OCI-M2 (cell line): ENCODE results near the gene SPPL2C.

Source experiments
- DNase-seq: peaks from one replicate; lab custom pipeline; 2025; ENCODE audit not compliant: unreplicated experiment; lab: John Stamatoyannopoulos, UW

SPPL2C gene

DNA sequence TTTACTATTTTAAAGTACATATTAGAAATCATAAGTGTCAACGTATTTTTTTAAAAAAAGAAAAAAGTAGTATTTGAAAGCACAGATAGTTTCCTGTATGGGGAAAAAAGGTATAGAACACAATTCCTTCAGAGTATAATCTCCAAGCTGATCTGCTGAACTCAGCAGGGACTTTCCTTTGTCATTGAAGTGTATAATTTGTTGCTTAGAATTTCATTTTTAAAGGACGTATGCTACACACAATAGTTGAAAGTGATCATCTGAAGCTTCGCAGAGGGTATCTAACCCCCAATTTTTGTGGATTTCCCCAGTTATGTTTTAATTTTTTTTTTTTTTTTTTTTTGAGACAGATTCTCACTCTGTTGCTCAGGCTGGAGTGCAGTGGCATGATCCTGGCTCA is 29.5 kb downstream of the SPPL2C start:
- no peak for DNase-seq

DNA sequence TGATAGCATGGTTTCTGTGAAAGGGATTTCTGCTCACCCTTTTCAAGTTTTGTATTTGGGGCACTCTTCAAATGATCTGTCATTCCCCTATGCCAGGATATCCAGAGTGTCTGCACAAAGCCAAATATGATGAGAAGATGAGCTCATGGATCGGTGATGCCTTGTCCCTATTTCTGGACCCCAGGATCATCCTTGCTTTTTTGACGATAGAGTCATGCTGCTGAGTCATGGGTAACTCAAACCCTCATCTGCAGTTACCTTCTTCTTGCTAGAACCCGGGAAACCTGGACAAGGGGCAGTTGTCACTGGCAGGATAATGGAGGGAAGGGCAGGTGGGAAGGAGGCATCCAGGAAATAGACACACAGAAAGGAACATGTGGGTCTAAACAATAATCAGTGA is 31.9 kb downstream of the SPPL2C start:
- no peak for DNase-seq

DNA sequence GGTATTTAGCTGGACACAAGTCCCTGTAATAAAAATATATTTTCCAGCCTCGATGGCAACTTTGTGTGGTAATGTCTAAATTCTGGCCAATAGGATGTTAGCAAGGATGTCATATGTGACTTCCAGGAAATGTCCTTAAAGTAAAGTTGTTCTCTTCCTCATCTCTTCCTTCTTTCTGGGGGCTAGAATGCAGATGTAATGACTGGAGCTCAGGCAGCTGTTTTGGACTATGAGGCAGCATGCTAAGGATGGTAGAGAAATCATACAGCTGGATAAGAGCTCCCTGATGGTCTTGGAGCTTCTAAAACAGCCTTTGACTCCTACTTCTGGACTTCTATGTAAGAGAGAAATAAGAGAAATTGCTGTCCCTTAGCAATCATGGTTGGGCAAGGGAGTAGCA is 32.8 kb downstream of the SPPL2C start:
- DNase-seq: no peak

DNA sequence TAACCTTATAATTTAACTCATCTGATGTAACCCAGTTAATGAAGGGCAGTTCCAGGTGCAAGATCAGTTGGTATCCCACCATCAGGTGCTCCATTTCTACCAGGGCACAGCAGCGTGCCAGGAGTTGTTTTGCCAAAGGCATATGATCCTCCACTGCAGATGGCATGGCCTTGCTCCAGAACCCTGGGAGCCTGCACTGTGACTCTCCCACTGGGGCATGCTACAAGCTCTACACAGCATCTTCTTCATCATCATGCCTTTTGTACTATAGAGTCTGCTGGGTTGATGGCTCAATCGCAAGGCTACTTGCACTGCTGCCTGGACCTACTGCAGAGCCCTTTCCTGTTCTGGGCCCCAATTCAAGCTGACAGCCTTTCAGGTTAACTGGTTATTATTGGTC is 38.4 kb downstream of the SPPL2C start:
- no peak for DNase-seq

DNA sequence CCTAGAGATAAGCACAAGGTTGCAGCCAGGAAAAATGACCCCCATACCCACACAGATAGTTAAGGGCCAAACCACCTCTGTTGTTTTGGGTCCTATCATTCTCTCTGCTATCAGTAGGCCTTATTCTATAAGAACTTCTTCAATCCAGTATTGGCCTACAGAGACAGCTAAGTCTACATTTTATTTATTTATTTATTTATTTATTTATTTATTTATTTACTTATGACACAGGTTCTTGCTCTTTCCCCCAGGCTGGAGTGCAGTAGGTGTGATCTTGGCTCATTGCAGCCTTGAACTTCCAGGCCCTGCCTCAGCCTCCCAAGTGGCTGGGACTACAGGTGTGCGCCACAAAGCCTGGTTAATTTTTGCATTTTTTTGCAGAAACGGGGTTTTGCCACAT is 42.2 kb downstream of the SPPL2C start:
- DNase-seq: no peak

DNA sequence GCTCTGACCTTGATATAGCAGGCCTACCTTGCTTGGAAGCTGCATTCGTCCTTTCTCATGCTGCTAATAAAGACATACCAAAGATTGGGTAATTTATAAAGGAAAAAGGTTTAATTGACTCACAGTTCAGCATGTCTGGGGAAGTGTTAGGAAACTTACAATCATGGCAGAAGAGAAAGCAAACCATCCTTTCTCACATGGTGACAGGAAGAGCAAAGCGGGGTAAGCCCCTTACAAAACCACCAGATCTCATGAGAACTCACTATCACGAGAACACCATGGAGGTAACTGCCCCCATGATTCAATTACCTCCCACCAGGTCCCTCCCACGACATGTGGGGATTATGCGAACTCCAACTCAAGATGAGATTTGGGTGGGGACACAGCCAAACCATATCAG is 43.7 kb downstream of the SPPL2C start:
- no peak for DNase-seq

DNA sequence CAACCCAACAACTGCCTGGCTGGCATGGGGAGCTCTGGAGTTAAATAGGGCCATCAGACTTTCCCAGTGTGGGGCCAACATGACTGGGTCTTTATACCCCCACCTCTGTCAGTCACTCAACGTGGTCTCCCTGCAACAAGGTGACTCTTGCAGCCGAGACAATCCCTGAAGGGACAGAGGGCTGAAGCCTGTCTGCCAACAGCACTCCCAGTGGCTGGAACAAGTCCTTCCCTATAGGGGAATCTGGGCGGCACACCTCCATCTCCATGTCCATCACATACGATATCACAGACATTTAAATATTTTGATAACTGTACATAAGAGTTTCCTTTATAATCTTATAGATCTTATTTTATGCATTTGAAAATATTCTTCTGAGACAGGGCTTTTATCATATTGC is 44.9 kb downstream of the SPPL2C start:
- DNase-seq: no peak

DNA sequence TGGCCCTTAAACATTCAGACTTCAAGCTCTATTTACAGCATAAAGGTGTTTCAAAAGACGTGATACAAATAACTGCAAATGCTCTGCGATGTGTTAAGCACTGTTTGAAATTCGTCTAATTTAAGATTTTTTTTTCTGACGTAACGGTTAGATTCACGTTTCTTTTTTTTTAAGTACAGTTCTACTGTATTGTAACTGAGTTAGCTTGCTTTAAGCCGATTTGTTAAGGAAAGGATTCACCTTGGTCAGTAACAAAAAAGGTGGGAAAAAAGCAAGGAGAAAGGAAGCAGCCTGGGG is 49.0 kb downstream of the SPPL2C start:
- DNase-seq: no peak

DNA sequence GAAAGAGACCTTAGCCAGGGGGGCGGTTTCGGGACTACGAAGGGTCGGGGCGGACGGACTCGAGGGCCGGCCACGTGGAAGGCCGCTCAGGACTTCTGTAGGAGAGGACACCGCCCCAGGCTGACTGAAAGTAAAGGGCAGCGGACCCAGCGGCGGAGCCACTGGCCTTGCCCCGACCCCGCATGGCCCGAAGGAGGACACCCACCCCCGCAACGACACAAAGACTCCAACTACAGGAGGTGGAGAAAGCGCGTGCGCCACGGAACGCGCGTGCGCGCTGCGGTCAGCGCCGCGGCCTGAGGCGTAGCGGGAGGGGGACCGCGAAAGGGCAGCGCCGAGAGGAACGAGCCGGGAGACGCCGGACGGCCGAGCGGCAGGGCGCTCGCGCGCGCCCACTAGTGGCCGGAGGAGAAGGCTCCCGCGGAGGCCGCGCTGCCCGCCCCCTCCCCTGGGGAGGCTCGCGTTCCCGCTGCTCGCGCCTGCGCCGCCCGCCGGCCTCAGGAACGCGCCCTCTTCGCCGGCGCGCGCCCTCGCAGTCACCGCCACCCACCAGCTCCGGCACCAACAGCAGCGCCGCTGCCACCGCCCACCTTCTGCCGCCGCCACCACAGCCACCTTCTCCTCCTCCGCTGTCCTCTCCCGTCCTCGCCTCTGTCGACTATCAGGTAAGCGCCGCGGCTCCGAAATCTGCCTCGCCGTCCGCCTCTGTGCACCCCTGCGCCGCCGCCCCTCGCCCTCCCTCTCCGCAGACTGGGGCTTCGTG is 49.5 kb downstream of the SPPL2C start, which contains the start of gene MAPT:
Gene MAPT, plus strand, starts transcription at position 533 of the 763 bp plus-strand sequence. CDS start 67,784 bp downstream, outside the sequence.
- no peak for DNase-seq

DNA sequence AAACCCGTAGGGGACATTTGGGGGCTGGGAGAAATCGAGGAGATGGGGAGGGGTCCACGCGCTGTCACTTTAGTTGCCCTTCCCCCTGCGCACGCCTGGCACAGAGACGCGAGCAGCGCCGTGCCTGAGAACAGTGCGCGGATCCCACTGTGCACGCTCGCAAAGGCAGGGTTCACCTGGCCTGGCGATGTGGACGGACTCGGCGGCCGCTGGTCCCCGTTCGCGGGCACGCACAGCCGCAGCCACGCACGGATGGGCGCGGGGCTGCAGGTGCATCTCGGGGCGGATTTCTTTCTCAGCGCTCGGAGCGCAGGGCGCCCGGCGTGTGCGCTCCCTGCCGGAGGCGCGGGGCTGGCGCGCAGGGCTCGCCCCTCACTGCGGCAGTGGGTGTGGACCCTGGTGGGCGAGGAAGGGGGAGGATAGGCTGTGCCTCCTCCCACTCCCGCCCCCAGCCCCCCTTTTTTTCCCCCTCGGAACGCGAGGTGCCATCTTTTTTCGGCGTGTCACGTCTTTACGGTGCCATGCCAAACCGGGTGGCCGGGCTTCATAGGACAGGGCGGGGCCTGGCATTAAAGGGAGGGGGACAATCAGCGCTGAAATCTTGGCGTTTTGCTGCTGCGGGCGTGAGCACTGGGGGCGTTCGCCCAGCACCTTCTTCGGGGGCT is 50.8 kb downstream of the SPPL2C start:
- DNase-seq: no peak

DNA sequence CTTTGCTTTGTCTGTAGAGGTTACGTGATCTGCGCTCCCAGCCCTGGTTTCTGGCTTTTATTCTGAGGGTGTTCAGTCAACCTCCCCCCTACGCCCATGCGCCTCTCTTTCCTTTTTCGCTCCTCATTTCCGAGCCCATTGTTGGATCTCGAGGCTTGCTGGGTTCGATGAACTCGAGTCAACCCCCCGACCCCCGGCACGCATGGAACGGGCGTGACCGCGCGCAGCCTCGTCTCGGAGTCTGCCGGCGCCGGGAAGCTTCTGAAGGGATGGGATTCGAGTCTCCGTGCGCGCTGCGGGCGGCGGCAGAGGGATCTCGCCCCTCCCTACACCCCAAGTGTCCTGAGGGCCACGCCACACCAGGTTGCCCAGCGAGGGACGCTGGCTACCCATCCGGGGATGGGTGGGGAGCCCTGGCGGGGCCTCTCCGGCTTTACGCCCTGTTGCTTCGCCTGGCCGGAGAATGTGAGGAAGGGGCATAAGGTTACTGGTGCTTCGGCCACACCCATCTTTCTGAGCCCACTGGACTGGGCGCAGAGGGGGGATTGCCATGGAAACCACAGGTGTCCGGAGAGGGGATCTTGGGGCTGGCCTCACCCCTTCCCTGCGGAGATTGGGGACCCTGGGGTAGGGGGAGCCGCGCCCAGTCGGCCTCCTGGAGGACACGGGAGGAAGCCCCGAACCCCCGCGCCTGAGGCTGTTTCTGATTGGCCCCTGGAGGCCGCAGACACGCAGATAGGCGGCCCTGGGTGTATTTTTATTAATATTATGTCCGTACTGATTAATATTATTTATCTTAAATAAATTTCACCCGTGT is 51.5 kb downstream of the SPPL2C start:
- DNase-seq: no peak
